H9 (cell line): ENCODE results near the gene RASGRF1. TPM values are rescaled to one million over a fixed set of nuclear protein-coding genes. Genes with fewer than 3 reads are reported as not detected.

Experiments used
- DNase-seq: peaks from one replicate; pipeline ENCODE4 v3.0.0-alpha.2; 2017
- H2AFZ ChIP-seq: one replicate; pipeline ENCODE4 v1.6.1; 2013; ENCODE audit warnings: mild to moderate bottlenecking, low read length, control low read depth, moderate library complexity
- H2AK5ac ChIP-seq: 2 replicates; pipeline ENCODE4 v1.6.1; 2013; ENCODE audit warnings: low read length, control low read depth, mixed read lengths; ENCODE audit not compliant: insufficient read length
- H2BK120ac ChIP-seq: one replicate; pipeline ENCODE4 v1.6.1; 2013; ENCODE audit warnings: low read depth, mild to moderate bottlenecking, low read length, control low read depth, inconsistent platforms; ENCODE audit not compliant: poor library complexity, severe bottlenecking
- H2BK12ac ChIP-seq: 2 replicates; pipeline ENCODE4 v1.6.1; 2013; ENCODE audit warnings: low read length, control low read depth, mixed read lengths, low read depth; ENCODE audit not compliant: insufficient read length
- H2BK15ac ChIP-seq: 2 replicates; pipeline ENCODE4 v1.6.1; 2013; ENCODE audit warnings: low read depth, low read length, control low read depth
- H2BK20ac ChIP-seq: one replicate; pipeline ENCODE4 v1.6.1; 2013; ENCODE audit warnings: low read depth, mild to moderate bottlenecking, low read length, control low read depth, inconsistent platforms; ENCODE audit not compliant: poor library complexity, severe bottlenecking
- H2BK5ac ChIP-seq: 2 replicates; pipeline ENCODE4 v1.6.1; 2013; ENCODE audit warnings: low read length, control low read depth, mixed read lengths; ENCODE audit not compliant: insufficient read length
- H3K14ac ChIP-seq: 2 replicates; pipeline ENCODE4 v1.6.1; 2013; ENCODE audit warnings: low read length, control low read depth; ENCODE audit not compliant: insufficient read depth
- H3K18ac ChIP-seq: 2 replicates; pipeline ENCODE4 v1.6.1; 2013; ENCODE audit warnings: low read depth, mild to moderate bottlenecking, mixed read lengths, low read length, control low read depth; ENCODE audit not compliant: insufficient read length
- H3K23ac ChIP-seq: 2 replicates; pipeline ENCODE4 v1.6.1; 2013; ENCODE audit warnings: low read length, control low read depth, mixed read lengths, low read depth; ENCODE audit not compliant: insufficient read length
- H3K23me2 ChIP-seq: 2 replicates; pipeline ENCODE4 v1.6.1; 2013; ENCODE audit warnings: low read depth, mild to moderate bottlenecking, mixed read lengths, low read length, control low read depth; ENCODE audit not compliant: insufficient read length, poor library complexity, severe bottlenecking
- H3K27ac ChIP-seq: 2 replicates; pipeline ENCODE4 v1.5.1; 2013; ENCODE audit warnings: low read length, control low read depth, mixed read lengths, low read depth; ENCODE audit not compliant: insufficient read length
- H3K27me3 ChIP-seq: 2 replicates; pipeline ENCODE4 v1.6.1; 2013; ENCODE audit warnings: low read length, control low read depth, inconsistent platforms; ENCODE audit not compliant: insufficient read depth
- H3K4ac ChIP-seq: 2 replicates; pipeline ENCODE4 v1.6.1; 2013; ENCODE audit warnings: low read depth, mild to moderate bottlenecking, control low read depth, inconsistent platforms, low read length, moderate library complexity
- H3K4me1 ChIP-seq: 2 replicates; pipeline ENCODE4 v1.6.1; 2013; ENCODE audit warnings: low read length, control low read depth, inconsistent platforms; ENCODE audit not compliant: insufficient read depth
- H3K4me2 ChIP-seq: 2 replicates; pipeline ENCODE4 v1.6.1; 2013; ENCODE audit warnings: low read length, control low read depth, mixed read lengths; ENCODE audit not compliant: insufficient read length, insufficient read depth
- H3K56ac ChIP-seq: 2 replicates; pipeline ENCODE4 v1.6.1; 2013; ENCODE audit warnings: low read depth, mild to moderate bottlenecking, mixed read lengths, low read length, control low read depth; ENCODE audit not compliant: insufficient read length
- H3K79me1 ChIP-seq: 2 replicates; pipeline ENCODE4 v1.6.1; 2013; ENCODE audit warnings: low read depth, mild to moderate bottlenecking, moderate library complexity, low read length, control low read depth, inconsistent platforms; ENCODE audit not compliant: insufficient read depth, poor library complexity, severe bottlenecking
- H3K79me2 ChIP-seq: 2 replicates; pipeline ENCODE4 v1.6.1; 2013; ENCODE audit warnings: low read length, control low read depth, inconsistent platforms; ENCODE audit not compliant: insufficient read depth
- H3K9ac ChIP-seq: 2 replicates; pipeline ENCODE4 v1.6.1; 2013; ENCODE audit warnings: low read length, control low read depth, mixed read lengths; ENCODE audit not compliant: insufficient read length; ENCODE audit errors: extremely low read depth
- H3K9me3 ChIP-seq: one replicate; pipeline ENCODE4 v1.6.1; 2013; ENCODE audit warnings: low read depth, low read length, inconsistent platforms; ENCODE audit not compliant: control insufficient read depth
- H3T11ph ChIP-seq: one replicate; pipeline ENCODE4 v1.6.1; 2013; ENCODE audit warnings: mild to moderate bottlenecking, low read length, control low read depth, inconsistent platforms
- H4K20me1 ChIP-seq: one replicate; pipeline ENCODE4 v1.6.1; 2013; ENCODE audit not compliant: control insufficient read depth, insufficient read length, insufficient read depth
- H4K5ac ChIP-seq: 2 replicates; pipeline ENCODE4 v1.6.1; 2013; ENCODE audit warnings: low read depth, mild to moderate bottlenecking, mixed read lengths, low read length, control low read depth; ENCODE audit not compliant: insufficient read length
- H4K8ac ChIP-seq: replicated peaks from 2 replicates; pipeline ENCODE4 v1.6.1; 2013; ENCODE audit warnings: low read length, control low read depth, mixed read lengths, low read depth; ENCODE audit not compliant: insufficient read length
- H4K91ac ChIP-seq: 2 replicates; pipeline ENCODE4 v1.6.1; 2013; ENCODE audit warnings: low read depth, mild to moderate bottlenecking, moderate library complexity, mixed read lengths, low read length, control low read depth; ENCODE audit not compliant: insufficient read length
- H3K27ac Mint-ChIP-seq, 3 experiments: 2 replicates in 2 of 3; 3 replicates in 1 of 3; pipeline ENCODE4 v1.8.0; 2020 to 2021; ENCODE audit warnings: mixed read lengths in 3 of 3, mild to moderate bottlenecking in 1 of 3, moderate library complexity in 1 of 3
- H3K27me3 Mint-ChIP-seq: 2 replicates; pipeline ENCODE4 v1.8.0; 2021; ENCODE audit warnings: low read depth, mild to moderate bottlenecking, moderate library complexity, mixed read lengths
- H3K36me3 Mint-ChIP-seq, 3 experiments: 2 replicates in 2 of 3; 3 replicates in 1 of 3; pipeline ENCODE4 v1.8.0; 2020 to 2021; ENCODE audit warnings: low read depth in 3 of 3, mixed read lengths in 3 of 3; ENCODE audit not compliant: insufficient read depth in 1 of 3
- H3K4me1 Mint-ChIP-seq, 2 experiments: 2 replicates each; pipeline ENCODE4 v1.8.0; 2020; ENCODE audit warnings: mixed read lengths in 2 of 2
- H3K4me3 Mint-ChIP-seq, 2 experiments: 2 replicates in 1 of 2; 3 replicates in 1 of 2; pipeline ENCODE4 v1.8.0; 2020 to 2021; ENCODE audit warnings: mild to moderate bottlenecking in 2 of 2, mixed read lengths in 2 of 2, moderate library complexity in 1 of 2
- H3K9me3 Mint-ChIP-seq, 2 experiments: 2 replicates in 1 of 2; 3 replicates in 1 of 2; pipeline ENCODE4 v1.8.0; 2020; ENCODE audit warnings: mild to moderate bottlenecking in 2 of 2, mixed read lengths in 2 of 2, moderate library complexity in 1 of 2
- CTCF ChIP-seq: fragments of 200-600 bp; sonication (generic); conservative IDR thresholded peaks from 3 replicates; pipeline ENCODE4 v1.8.0; 2021; ENCODE audit warnings: antibody characterized with exemption, mild to moderate bottlenecking
- WGBS: extraction: QIAGEN DNeasy Blood & Tissue Kit; methylation state at CpG from one replicate; pipeline ENCODE4 v1.1.7; 2013; ENCODE audit warnings: missing lambda C conversion rate, low lambda C conversion rate, mixed read lengths; ENCODE audit not compliant: insufficient read length; ENCODE audit errors: extremely low coverage; 5-methylcytosine and 5-hydroxymethylcytosine counted together
- total RNA-seq: library from RNA; stranded (reverse); gene quantifications from 2 replicates; pipeline ENCODE4 v1.2.1, GENCODE V29; 2021

The RASGRF1 gene
- total RNA-seq, 1 experiment from 2014 or later, result 0.48 TPM

GRCh38 chr15:78923480-78924360, 166.9 kb downstream of the RASGRF1 start:
- Histone ChIP-seq H3K9me3 (no peaks in the 10 kb centered on the region), H2BK120ac (no peak overlapping the region), H4K5ac (no peak overlapping the region), H2AK5ac (no peak overlapping the region), H3K23ac (no peak overlapping the region), H2BK20ac (no peak overlapping the region), H4K20me1 (no peaks in the 10 kb centered on the region), H2BK15ac (no peak overlapping the region), H4K8ac (no peak overlapping the region), H3K27me3 (no peaks in the 10 kb centered on the region), H4K91ac (no peak overlapping the region), H3K27ac (no peak overlapping the region), H3K79me1 (no peaks in the 10 kb centered on the region), H3K79me2 (no peaks in the 10 kb centered on the region), H2AFZ (no peak overlapping the region), H3K4ac (no peak overlapping the region), H3K18ac (no peak overlapping the region), H3K4me2 (no peak overlapping the region), H3K23me2 (no peaks in the 10 kb centered on the region), H2BK5ac (no peak overlapping the region), H3K56ac (no peak overlapping the region), H2BK12ac (no peak overlapping the region), H3K14ac (no peak overlapping the region; the same call in 1 of the 2 replicates), H3K4me1 (no peaks in the 10 kb centered on the region), H3T11ph (no peak overlapping the region), H3K9ac (no peak overlapping the region)
- WGBS, result no CpG with 5 or more reads among the region's 18 CpGs
- Mint-ChIP-seq H3K36me3 (peaks cover 15 to 38% (median 28%) of the 10 kb centered on the region in 3 experiments), H3K27me3 (no peaks in the 10 kb centered on the region), H3K27ac (peak overlapping the region in 1 of 3 experiments; percentile 68; a peak in 1 of 7 replicates), H3K9me3 (no peaks in the 10 kb centered on the region), H3K4me3 (no peak overlapping the region), H3K4me1 (no peaks in the 10 kb centered on the region)
- no peak for DNase-seq
- TF ChIP-seq CTCF, result no peak
